Measurements from ENCODE around the gene WDSUB1. TPM values are rescaled to one million over a fixed set of nuclear protein-coding genes. Genes with fewer than 3 reads are reported as not detected.

Gene WDSUB1
- total RNA-seq, 5 donors from 2014 or later (not counting 1 experiment from before 2014, with no cell fraction given): 4.4 to 7.7 (median 5.5) TPM

DNA sequence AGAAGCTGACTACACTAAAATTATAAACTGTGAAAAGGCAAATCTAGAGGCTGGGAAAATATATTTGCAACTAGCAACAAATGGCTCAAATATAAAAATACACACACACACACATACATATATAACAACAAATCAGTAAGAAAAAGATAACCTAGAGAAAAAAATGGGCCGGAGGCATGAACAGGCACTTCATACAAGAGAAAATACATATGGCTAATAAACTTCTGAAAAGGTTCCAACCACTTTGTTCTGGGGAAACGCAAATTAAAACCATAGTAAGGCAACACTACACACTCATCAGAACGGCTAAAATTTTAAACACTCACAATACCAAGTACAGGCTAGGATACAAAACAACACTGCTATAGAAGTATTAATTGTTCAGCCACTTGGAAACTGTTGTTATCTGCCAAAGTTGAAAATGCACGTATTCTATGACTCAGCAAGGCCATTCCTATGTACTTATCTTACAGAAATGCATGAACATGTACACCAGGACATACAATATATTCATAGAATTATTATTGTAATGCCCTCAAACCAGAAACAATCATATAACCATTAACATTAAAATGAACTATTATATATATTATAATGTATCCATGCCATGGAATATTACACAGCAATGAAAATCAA, 15.6 kb downstream of the WDSUB1 start:
- DNase-seq (no peak), ATAC-seq (replicated peaks in 1 of 4) (no peak)
- no peaks in the 10 kb centered on the region for H3K9me3 ChIP-seq
- no peaks in the 10 kb centered on the region for H3K4me1 ChIP-seq (ENCODE audit: control insufficient read depth in 1 of 2, extremely low read depth in 1 of 2, insufficient read depth in 2 of 2, low read length in 2 of 2)
- H3K27ac ChIP-seq (ENCODE audit: low read length): no peak overlapping the region
- Mint-ChIP-seq H3K27me3 (no peaks in the 10 kb centered on the region), H3K4me1 (peaks cover 0 to 9% (median 9%) of the 10 kb centered on the region in 3 donors), H3K4me3 (no peak overlapping the region), H3K36me3 (peaks cover 69% of the 10 kb centered on the region), H3K9me3 (no peaks in the 10 kb centered on the region), H3K27ac (no peak overlapping the region)
- POLR2A ChIA-PET: no interaction called here
- H3K36me3 ChIP-seq (ENCODE audit: control insufficient read depth in 2 of 2, extremely low read depth in 1 of 2, insufficient read depth in 1 of 2, low read length in 1 of 2): peaks cover 0 to 14% of the 10 kb centered on the region in 2 donors
- H3K27me3 ChIP-seq (replicated peaks in 1 of 2; ENCODE audit: control insufficient read depth in 2 of 2, extremely low read depth in 1 of 2, insufficient read depth in 2 of 2, low read length in 1 of 2): no peaks in the 10 kb centered on the region
- H3K4me3 ChIP-seq (ENCODE audit: control insufficient read depth in 1 of 2, extremely low read depth in 1 of 2, low read length in 1 of 2): no peak overlapping the region
- CTCF ChIA-PET: interaction anchor here in 1 of 2 donors (0.7 kb wide), 1 partner anchor 776 kb away, joined by 3 read pairs; no protein-coding TSS in a partner anchor
- WGBS (ENCODE audit: insufficient coverage): no CpG with 5 or more reads among the region's 4 CpGs

DNA sequence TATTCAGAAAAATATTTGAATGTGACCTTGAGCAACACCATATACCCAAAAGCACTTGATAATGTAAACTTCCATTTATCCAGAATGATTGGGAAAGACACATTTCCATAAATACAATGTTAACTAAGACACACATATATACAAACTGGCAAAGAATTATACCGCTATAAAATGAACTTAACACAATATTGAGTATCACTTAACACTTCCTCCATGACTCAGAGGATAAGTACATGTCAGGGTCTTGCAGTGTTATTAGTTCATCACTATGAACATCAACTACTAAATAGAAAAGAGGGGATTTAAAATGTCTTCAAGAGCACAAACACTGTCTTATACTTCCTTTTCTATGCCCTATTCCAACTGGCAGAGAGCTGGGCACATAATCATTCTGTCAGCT, 18.6 kb downstream of the WDSUB1 start:
- H3K4me3 Mint-ChIP-seq: no peak overlapping the region
- peaks cover 65% of the 10 kb centered on the region for H3K36me3 Mint-ChIP-seq
- Histone ChIP-seq H3K27me3 (replicated peaks in 1 of 2; ENCODE audit: control insufficient read depth in 2 of 2, extremely low read depth in 1 of 2, insufficient read depth in 2 of 2, low read length in 1 of 2) (no peaks in the 10 kb centered on the region), H3K27ac (ENCODE audit: low read length) (no peak overlapping the region), H3K4me1 (ENCODE audit: control insufficient read depth in 1 of 2, extremely low read depth in 1 of 2, insufficient read depth in 2 of 2, low read length in 2 of 2) (no peaks in the 10 kb centered on the region), H3K36me3 (ENCODE audit: control insufficient read depth in 2 of 2, extremely low read depth in 1 of 2, insufficient read depth in 1 of 2, low read length in 1 of 2) (peaks cover 9 to 14% of the 10 kb centered on the region in 2 donors), H3K9me3 (no peaks in the 10 kb centered on the region), H3K4me3 (ENCODE audit: control insufficient read depth in 1 of 2, extremely low read depth in 1 of 2, low read length in 1 of 2) (no peak overlapping the region)
- H3K4me1 Mint-ChIP-seq: peaks cover 0 to 9% (median 0%) of the 10 kb centered on the region in 3 donors
- DNase-seq (no peak), ATAC-seq (replicated peaks in 1 of 4) (no peak)
- H3K27me3 Mint-ChIP-seq: no peaks in the 10 kb centered on the region
- no peak overlapping the region for H3K27ac Mint-ChIP-seq
- ChIA-PET CTCF (no interaction called here), POLR2A (no interaction called here)
- WGBS (ENCODE audit: insufficient coverage): no CpG with 5 or more reads among the region's 1 CpG
- no peaks in the 10 kb centered on the region for H3K9me3 Mint-ChIP-seq

DNA sequence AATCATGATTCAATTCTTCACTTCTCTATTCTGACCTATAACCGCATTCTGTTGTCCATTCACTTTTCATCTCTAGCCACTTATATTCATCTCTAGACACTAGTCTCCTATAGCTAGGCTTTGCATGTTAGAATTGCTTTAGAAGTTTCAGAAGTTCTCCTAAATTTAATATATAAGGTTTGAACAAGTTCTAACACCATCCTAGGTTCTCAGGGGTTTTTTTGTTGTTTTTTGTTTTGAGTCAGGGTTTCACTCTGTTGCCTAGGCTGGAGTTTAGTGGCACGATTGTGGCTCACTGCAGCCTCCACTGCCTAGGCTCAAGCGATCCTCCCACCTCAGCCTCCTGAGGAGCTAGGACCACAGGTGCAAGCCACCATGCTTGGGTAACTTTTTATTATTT, 19.9 kb downstream of the WDSUB1 start:
- Histone ChIP-seq H3K27ac (ENCODE audit: low read length) (no peak overlapping the region), H3K36me3 (ENCODE audit: control insufficient read depth in 2 of 2, extremely low read depth in 1 of 2, insufficient read depth in 1 of 2, low read length in 1 of 2) (peaks cover 9% of the 10 kb centered on the region in 2 donors), H3K27me3 (replicated peaks in 1 of 2; ENCODE audit: control insufficient read depth in 2 of 2, extremely low read depth in 1 of 2, insufficient read depth in 2 of 2, low read length in 1 of 2) (no peaks in the 10 kb centered on the region), H3K4me1 (ENCODE audit: control insufficient read depth in 1 of 2, extremely low read depth in 1 of 2, insufficient read depth in 2 of 2, low read length in 2 of 2) (no peaks in the 10 kb centered on the region), H3K9me3 (no peaks in the 10 kb centered on the region), H3K4me3 (ENCODE audit: control insufficient read depth in 1 of 2, extremely low read depth in 1 of 2, low read length in 1 of 2) (no peak overlapping the region)
- Mint-ChIP-seq H3K4me3 (no peak overlapping the region), H3K36me3 (peaks cover 67% of the 10 kb centered on the region), H3K4me1 (peaks cover 0 to 15% (median 0%) of the 10 kb centered on the region in 3 donors), H3K27ac (no peak overlapping the region), H3K27me3 (no peaks in the 10 kb centered on the region), H3K9me3 (no peaks in the 10 kb centered on the region)
- POLR2A ChIA-PET: no interaction called here
- WGBS (ENCODE audit: insufficient coverage): no CpG with 5 or more reads among the region's 3 CpGs
- CTCF ChIA-PET: no interaction called here
- ATAC-seq (replicated peaks in 1 of 4): no peak
- DNase-seq: no peak

DNA sequence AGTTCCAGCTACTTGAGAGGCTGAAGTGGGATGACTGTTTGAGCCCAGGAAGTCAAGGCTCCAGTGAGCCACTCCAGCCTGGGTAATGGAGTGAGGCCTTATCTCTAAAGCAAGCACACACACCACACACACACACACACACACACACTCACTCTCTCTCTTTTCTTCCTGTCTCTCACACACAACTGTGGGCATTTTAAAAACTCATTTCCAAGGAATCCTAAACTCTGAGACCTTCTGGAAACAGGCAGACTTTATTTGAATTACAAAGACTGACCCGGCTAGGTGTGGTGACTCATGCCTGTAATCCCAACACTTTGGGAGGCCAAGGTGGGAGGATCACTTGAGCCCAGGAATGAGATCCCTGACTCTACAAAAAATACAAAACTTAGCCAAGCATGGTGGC, 21.3 kb downstream of the WDSUB1 start:
- ChIA-PET CTCF (interaction anchor here in 1 of 2 donors (0.6 kb wide), 1 partner anchor 25 kb away, joined by 7 read pairs; no protein-coding TSS in a partner anchor), POLR2A (no interaction called here)
- no peaks in the 10 kb centered on the region for H3K9me3 ChIP-seq
- no peaks in the 10 kb centered on the region for H3K27me3 Mint-ChIP-seq
- H3K27ac Mint-ChIP-seq: no peak overlapping the region
- H3K4me1 ChIP-seq (ENCODE audit: control insufficient read depth in 1 of 2, extremely low read depth in 1 of 2, insufficient read depth in 2 of 2, low read length in 2 of 2): no peaks in the 10 kb centered on the region
- no peaks in the 10 kb centered on the region for H3K9me3 Mint-ChIP-seq
- ATAC-seq (replicated peaks in 1 of 4) (no peak), DNase-seq (no peak)
- H3K4me1 Mint-ChIP-seq: peaks cover 0 to 15% (median 0%) of the 10 kb centered on the region in 3 donors
- peaks cover 0 to 9% of the 10 kb centered on the region in 2 donors for H3K36me3 ChIP-seq (ENCODE audit: control insufficient read depth in 2 of 2, extremely low read depth in 1 of 2, insufficient read depth in 1 of 2, low read length in 1 of 2)
- 100% methylated on average over 1 of the region's 1 CpG for WGBS (ENCODE audit: insufficient coverage)
- no peak overlapping the region for H3K4me3 Mint-ChIP-seq
- H3K27ac ChIP-seq (ENCODE audit: low read length): no peak overlapping the region
- peaks cover 57% of the 10 kb centered on the region for H3K36me3 Mint-ChIP-seq
- H3K4me3 ChIP-seq (ENCODE audit: control insufficient read depth in 1 of 2, extremely low read depth in 1 of 2, low read length in 1 of 2): no peak overlapping the region
- no peaks in the 10 kb centered on the region for H3K27me3 ChIP-seq (replicated peaks in 1 of 2; ENCODE audit: control insufficient read depth in 2 of 2, extremely low read depth in 1 of 2, insufficient read depth in 2 of 2, low read length in 1 of 2)

DNA sequence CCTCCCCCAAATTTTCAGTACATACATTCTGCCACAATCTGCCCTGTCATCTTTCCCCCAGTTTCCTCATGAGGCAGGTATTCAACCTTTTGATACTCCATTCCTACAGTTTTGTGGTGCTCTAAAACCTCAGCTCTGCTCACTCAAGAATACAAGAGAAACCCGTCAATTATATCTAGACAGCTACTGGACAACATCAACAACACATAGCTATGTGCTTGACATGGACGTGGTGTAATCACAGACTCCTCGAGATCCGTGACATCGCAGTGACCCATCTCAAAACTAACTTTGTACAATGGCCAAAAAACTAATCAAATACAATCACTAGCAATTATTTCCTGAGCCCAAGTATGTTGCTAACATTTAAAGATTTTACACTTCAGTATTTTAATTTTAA, 23.6 kb downstream of the WDSUB1 start:
- peaks cover 44% of the 10 kb centered on the region for H3K36me3 Mint-ChIP-seq
- ChIA-PET POLR2A (no interaction called here), CTCF (no interaction called here)
- H3K36me3 ChIP-seq (ENCODE audit: control insufficient read depth in 2 of 2, extremely low read depth in 1 of 2, insufficient read depth in 1 of 2, low read length in 1 of 2): peaks cover 0 to 9% of the 10 kb centered on the region in 2 donors
- DNase-seq: no peak
- ATAC-seq (replicated peaks in 1 of 4): no peak
- no peak overlapping the region for H3K4me3 Mint-ChIP-seq
- no peaks in the 10 kb centered on the region for H3K4me1 ChIP-seq (ENCODE audit: control insufficient read depth in 1 of 2, extremely low read depth in 1 of 2, insufficient read depth in 2 of 2, low read length in 2 of 2)
- no peaks in the 10 kb centered on the region for H3K9me3 ChIP-seq
- H3K27me3 ChIP-seq (replicated peaks in 1 of 2; ENCODE audit: control insufficient read depth in 2 of 2, extremely low read depth in 1 of 2, insufficient read depth in 2 of 2, low read length in 1 of 2): no peaks in the 10 kb centered on the region
- H3K4me1 Mint-ChIP-seq: peaks cover 0 to 6% (median 0%) of the 10 kb centered on the region in 3 donors
- H3K27ac Mint-ChIP-seq: no peak overlapping the region
- no peaks in the 10 kb centered on the region for H3K9me3 Mint-ChIP-seq
- H3K27ac ChIP-seq (ENCODE audit: low read length): no peak overlapping the region
- H3K27me3 Mint-ChIP-seq: no peaks in the 10 kb centered on the region
- WGBS (ENCODE audit: insufficient coverage): 95% methylated on average over 5 of the region's 5 CpGs
- no peak overlapping the region for H3K4me3 ChIP-seq (ENCODE audit: control insufficient read depth in 1 of 2, extremely low read depth in 1 of 2, low read length in 1 of 2)

DNA sequence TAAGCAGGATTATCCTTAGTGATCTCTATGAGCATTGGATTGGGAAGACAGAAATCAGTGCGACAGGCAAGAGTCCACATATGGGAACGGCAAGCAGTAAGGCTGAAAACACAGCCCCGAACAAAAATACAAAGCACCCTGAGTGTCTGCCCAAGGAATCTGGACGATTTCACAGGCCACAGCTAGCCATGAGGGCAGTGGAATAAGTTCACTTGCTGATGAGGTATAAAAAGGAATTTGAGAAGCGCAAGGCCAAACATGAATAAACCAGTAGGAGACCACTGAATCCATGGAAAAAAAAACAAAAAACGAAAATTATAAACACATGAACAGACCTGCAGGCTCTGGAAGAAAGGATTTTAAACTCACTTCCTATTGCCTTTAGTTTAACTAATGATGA, 24.3 kb downstream of the WDSUB1 start:
- peaks cover 0 to 6% (median 0%) of the 10 kb centered on the region in 3 donors for H3K4me1 Mint-ChIP-seq
- Histone ChIP-seq H3K9me3 (no peaks in the 10 kb centered on the region), H3K27me3 (replicated peaks in 1 of 2; ENCODE audit: control insufficient read depth in 2 of 2, extremely low read depth in 1 of 2, insufficient read depth in 2 of 2, low read length in 1 of 2) (no peaks in the 10 kb centered on the region), H3K4me1 (ENCODE audit: control insufficient read depth in 1 of 2, extremely low read depth in 1 of 2, insufficient read depth in 2 of 2, low read length in 2 of 2) (no peaks in the 10 kb centered on the region), H3K36me3 (ENCODE audit: control insufficient read depth in 2 of 2, extremely low read depth in 1 of 2, insufficient read depth in 1 of 2, low read length in 1 of 2) (peaks cover 0 to 9% of the 10 kb centered on the region in 2 donors), H3K27ac (ENCODE audit: low read length) (no peak overlapping the region), H3K4me3 (ENCODE audit: control insufficient read depth in 1 of 2, extremely low read depth in 1 of 2, low read length in 1 of 2) (no peak overlapping the region)
- no peak for ATAC-seq (replicated peaks in 1 of 4)
- DNase-seq: no peak
- H3K36me3 Mint-ChIP-seq: peaks cover 39% of the 10 kb centered on the region
- no peak overlapping the region for H3K27ac Mint-ChIP-seq
- no peaks in the 10 kb centered on the region for H3K27me3 Mint-ChIP-seq
- H3K4me3 Mint-ChIP-seq: no peak overlapping the region
- CTCF ChIA-PET: no interaction called here
- POLR2A ChIA-PET: no interaction called here
- H3K9me3 Mint-ChIP-seq: no peaks in the 10 kb centered on the region
- WGBS (ENCODE audit: insufficient coverage): 75% methylated on average over 4 of the region's 6 CpGs
